ENCODE results near the gene MELK.
"Not testable (repeated sequence)": the region's sequence is repeated elsewhere in the genome, so short reads cannot be mapped to it uniquely, and the experiment has no call there.

MELK gene

DNA sequence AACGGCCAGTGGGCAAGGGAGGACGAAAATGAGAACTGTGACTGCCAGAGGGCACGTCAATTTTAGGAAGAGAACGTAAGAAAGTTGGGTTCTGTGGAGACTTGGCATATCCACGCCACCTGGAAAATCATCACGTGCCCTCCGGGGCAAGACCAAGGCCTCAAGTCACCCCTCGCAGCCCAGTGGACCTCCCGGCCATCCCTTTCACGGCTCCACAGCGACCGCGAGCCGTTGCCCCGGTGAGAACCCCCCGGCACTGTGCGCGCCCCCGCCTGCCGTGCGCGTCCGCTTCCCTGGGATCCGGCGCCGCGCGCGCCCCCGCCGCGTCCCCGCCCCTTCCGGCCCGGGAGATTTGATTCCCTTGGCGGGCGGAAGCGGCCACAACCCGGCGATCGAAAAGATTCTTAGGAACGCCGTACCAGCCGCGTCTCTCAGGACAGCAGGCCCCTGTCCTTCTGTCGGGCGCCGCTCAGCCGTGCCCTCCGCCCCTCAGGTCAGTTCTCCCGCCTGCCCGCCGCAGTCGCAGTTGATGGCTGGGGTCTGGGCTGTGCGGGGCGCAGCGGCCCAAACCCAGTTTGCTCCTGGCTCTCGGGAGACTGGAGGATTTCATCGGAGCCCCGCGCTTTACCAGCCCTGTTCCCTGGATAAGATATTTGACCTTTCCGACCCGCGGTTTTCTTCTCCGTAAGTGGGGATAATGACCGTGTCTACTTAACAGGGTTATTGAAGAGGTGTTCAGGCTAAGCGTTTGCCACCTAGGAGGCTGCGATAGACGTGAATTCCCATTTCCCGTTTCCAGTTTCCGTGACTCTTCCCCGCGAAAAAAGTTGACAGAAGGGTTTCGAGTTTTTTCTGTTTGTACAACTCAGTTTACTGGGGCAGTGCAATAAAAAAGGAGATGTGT lies at the start of gene MELK:
Gene MELK (plus strand): TSS at position 381 of the 904 bp plus-strand sequence. CDS start 8,787 bp downstream, outside the sequence.
- H3K27ac ChIP-seq (ENCODE audit: low read depth, low read length, poor library complexity, severe bottlenecking) = peak within 1 kb of the TSS; percentile 44
- H3K79me2 ChIP-seq (ENCODE audit: insufficient read depth, low read length) = peaks cover 49% of the 10 kb centered on the region

DNA sequence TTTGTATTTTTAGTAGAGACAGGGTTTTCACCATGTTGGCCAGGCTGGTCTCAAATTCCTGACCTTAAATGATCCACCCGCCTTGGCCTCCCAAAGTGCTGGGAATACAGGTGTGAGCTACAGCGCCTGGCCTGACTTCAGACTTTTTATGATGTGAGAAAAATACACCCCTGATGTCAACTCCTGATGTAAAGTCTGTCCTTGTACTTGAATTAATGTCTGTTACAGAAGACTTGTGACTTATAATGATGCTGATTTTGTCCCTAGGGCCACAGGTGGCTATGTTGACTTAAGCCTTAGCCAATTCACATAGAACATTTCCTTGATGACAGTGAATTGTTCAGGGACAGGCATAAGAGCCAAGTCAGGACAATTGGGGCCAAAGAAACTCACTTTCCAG lies 42.5 kb upstream of the MELK start:
- Histone ChIP-seq H3K9me2 (ENCODE audit: low read depth, low read length) (no peaks in the 10 kb centered on the region), H3K4me1 (ENCODE audit: insufficient read depth, low read length, severe bottlenecking) (no peaks in the 10 kb centered on the region), H4K20me1 (ENCODE audit: insufficient read depth, low read length) (no peaks in the 10 kb centered on the region), H3K27ac (ENCODE audit: low read depth, low read length, poor library complexity, severe bottlenecking) (no peak overlapping the region), H3K9ac (ENCODE audit: low read length) (no peak overlapping the region), H3K36me3 (ENCODE audit: insufficient read depth, low read length) (no peaks in the 10 kb centered on the region), H2AFZ (ENCODE audit: low read length) (no peak overlapping the region), H3K9me3 (ENCODE audit: low read length) (no peaks in the 10 kb centered on the region), H3F3A (ENCODE audit: insufficient read depth, low read length) (no peaks in the 10 kb centered on the region), H3K27me3 (ENCODE audit: insufficient read depth, low read length) (no peaks in the 10 kb centered on the region), H3K4me2 (ENCODE audit: low read length) (no peak overlapping the region), H3K4me3 (ENCODE audit: low read depth, low read length, poor library complexity, severe bottlenecking) (no peak overlapping the region), H3K79me2 (ENCODE audit: insufficient read depth, low read length) (no peaks in the 10 kb centered on the region)
- TF ChIP-seq, protein P1, sequence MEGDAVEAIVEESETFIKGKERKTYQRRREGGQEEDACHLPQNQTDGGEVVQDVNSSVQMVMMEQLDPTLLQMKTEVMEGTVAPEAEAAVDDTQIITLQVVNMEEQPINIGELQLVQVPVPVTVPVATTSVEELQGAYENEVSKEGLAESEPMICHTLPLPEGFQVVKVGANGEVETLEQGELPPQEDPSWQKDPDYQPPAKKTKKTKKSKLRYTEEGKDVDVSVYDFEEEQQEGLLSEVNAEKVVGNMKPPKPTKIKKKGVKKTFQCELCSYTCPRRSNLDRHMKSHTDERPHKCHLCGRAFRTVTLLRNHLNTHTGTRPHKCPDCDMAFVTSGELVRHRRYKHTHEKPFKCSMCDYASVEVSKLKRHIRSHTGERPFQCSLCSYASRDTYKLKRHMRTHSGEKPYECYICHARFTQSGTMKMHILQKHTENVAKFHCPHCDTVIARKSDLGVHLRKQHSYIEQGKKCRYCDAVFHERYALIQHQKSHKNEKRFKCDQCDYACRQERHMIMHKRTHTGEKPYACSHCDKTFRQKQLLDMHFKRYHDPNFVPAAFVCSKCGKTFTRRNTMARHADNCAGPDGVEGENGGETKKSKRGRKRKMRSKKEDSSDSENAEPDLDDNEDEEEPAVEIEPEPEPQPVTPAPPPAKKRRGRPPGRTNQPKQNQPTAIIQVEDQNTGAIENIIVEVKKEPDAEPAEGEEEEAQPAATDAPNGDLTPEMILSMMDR (IDR thresholded peaks at IDR 0.05; ENCODE audit: low read length) = no peak
- no peak for TF ChIP-seq EZH2 (IDR thresholded peaks at IDR 0.05; ENCODE audit: borderline replicate concordance, low read length)

More for the DNA sequence above, at the start of gene MELK:
- TF ChIP-seq, protein P1 (IDR thresholded peaks at IDR 0.05; ENCODE audit: low read length) = no peak
- no peak for TF ChIP-seq EZH2 (IDR thresholded peaks at IDR 0.05; ENCODE audit: borderline replicate concordance, low read length)
- no peaks in the 10 kb centered on the region for H3F3A ChIP-seq (ENCODE audit: insufficient read depth, low read length)
- peak within 1 kb of the TSS; percentile 98 for H3K4me3 ChIP-seq (ENCODE audit: low read depth, low read length, poor library complexity, severe bottlenecking)
- H2AFZ ChIP-seq (ENCODE audit: low read length) = peak within 1 kb of the TSS; percentile 46
- peak within 1 kb of the TSS; percentile 84 for H3K4me2 ChIP-seq (ENCODE audit: low read length)
- H3K4me1 ChIP-seq (ENCODE audit: insufficient read depth, low read length, severe bottlenecking) = peaks cover 39% of the 10 kb centered on the region
- no peaks in the 10 kb centered on the region for H4K20me1 ChIP-seq (ENCODE audit: insufficient read depth, low read length)
- H3K27me3 ChIP-seq (ENCODE audit: insufficient read depth, low read length) = no peaks in the 10 kb centered on the region
- no peaks in the 10 kb centered on the region for H3K9me2 ChIP-seq (ENCODE audit: low read depth, low read length)
- peaks cover 16% of the 10 kb centered on the region for H3K36me3 ChIP-seq (ENCODE audit: insufficient read depth, low read length)
- H3K9ac ChIP-seq (ENCODE audit: low read length) = peak within 1 kb of the TSS; percentile 99
- no peaks in the 10 kb centered on the region for H3K9me3 ChIP-seq (ENCODE audit: low read length)

DNA sequence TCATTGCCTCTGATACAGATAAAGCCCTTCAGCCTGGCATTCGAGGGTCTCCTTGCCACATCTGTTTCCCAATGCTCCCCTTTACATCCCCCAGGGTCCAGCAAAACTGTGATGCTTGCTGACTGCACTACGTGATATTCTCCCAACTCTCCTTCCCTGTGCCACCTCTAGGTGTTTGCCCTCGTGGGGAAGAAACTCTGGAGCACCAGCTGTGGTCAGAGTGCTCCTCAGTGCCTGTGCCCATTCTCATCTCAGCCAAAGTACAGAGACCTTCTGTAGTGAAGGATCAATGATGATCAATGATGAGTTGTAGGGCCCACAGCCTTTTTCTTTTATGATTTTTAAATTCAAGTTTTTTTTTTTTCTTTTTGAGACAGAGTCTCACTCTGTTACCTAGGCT lies 40.3 kb upstream of the MELK start:
- Histone ChIP-seq H3K4me1 (ENCODE audit: insufficient read depth, low read length, severe bottlenecking) (no peaks in the 10 kb centered on the region), H4K20me1 (ENCODE audit: insufficient read depth, low read length) (no peaks in the 10 kb centered on the region), H2AFZ (ENCODE audit: low read length) (no peak overlapping the region), H3K9me2 (ENCODE audit: low read depth, low read length) (no peaks in the 10 kb centered on the region), H3K4me3 (ENCODE audit: low read depth, low read length, poor library complexity, severe bottlenecking) (no peak overlapping the region), H3K9ac (ENCODE audit: low read length) (no peak overlapping the region), H3K27me3 (ENCODE audit: insufficient read depth, low read length) (no peaks in the 10 kb centered on the region), H3K4me2 (ENCODE audit: low read length) (no peak overlapping the region), H3K79me2 (ENCODE audit: insufficient read depth, low read length) (no peaks in the 10 kb centered on the region), H3K9me3 (ENCODE audit: low read length) (no peaks in the 10 kb centered on the region), H3F3A (ENCODE audit: insufficient read depth, low read length) (no peaks in the 10 kb centered on the region), H3K27ac (ENCODE audit: low read depth, low read length, poor library complexity, severe bottlenecking) (no peak overlapping the region), H3K36me3 (ENCODE audit: insufficient read depth, low read length) (no peaks in the 10 kb centered on the region)
- TF ChIP-seq EZH2 (IDR thresholded peaks at IDR 0.05; ENCODE audit: borderline replicate concordance, low read length) = no peak
- TF ChIP-seq, protein P1 (IDR thresholded peaks at IDR 0.05; ENCODE audit: low read length) = no peak

DNA sequence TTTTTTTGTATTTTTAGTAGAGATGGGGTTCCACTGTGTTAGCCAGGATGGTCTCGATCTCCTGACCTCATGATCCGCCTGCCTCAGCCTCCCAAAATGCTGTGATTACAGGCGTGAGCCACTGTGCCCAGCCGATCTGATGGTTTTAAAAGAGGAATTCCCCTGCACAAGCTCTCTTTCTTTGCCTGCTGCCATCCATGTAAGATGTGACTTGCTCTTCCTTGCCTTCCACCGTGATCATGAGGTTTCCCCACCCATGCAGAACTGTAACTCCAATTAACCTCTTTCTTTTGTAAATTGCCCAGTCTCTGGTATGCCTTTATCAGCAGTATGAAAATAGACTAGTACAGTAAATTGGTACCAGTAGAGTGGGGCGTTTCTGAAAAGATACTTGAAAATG lies 39.0 kb upstream of the MELK start:
- H3K27ac ChIP-seq (ENCODE audit: low read depth, low read length, poor library complexity, severe bottlenecking); H2AFZ ChIP-seq (ENCODE audit: low read length); H3K27me3 ChIP-seq (ENCODE audit: insufficient read depth, low read length); H3K9me2 ChIP-seq (ENCODE audit: low read depth, low read length); H3K9me3 ChIP-seq (ENCODE audit: low read length); H4K20me1 ChIP-seq (ENCODE audit: insufficient read depth, low read length); H3K9ac ChIP-seq (ENCODE audit: low read length); H3K4me2 ChIP-seq (ENCODE audit: low read length); H3K36me3 ChIP-seq (ENCODE audit: insufficient read depth, low read length); H3F3A ChIP-seq (ENCODE audit: insufficient read depth, low read length); H3K79me2 ChIP-seq (ENCODE audit: insufficient read depth, low read length); H3K4me3 ChIP-seq (ENCODE audit: low read depth, low read length, poor library complexity, severe bottlenecking); H3K4me1 ChIP-seq (ENCODE audit: insufficient read depth, low read length, severe bottlenecking): not testable (repeated sequence)

Measured in OCI-LY1 (cell line).